Spleen (tissue), 11 donors: ENCODE data around the gene TM4SF20. TPM values are rescaled to one million over a fixed set of nuclear protein-coding genes. Genes with fewer than 3 reads are reported as not detected.
A peak's percentile ranks its signal among the peaks of the same experiment; 100 is the strongest.

Experiments
- DNase-seq: peaks from one replicate; pipeline ENCODE4 v3.0.0-alpha.2; 2020
- H3K27ac ChIP-seq, 8 donors: fragments of 200-600 bp; sonication (generic) in 7 of 8; 1 replicate in 4 of 8; 2 replicates in 4 of 8; pipeline versions ENCODE4 v1.5.0 to v1.8.0; 2016 to 2021; ENCODE audit warnings: inconsistent platforms in 4 of 8, mild to moderate bottlenecking in 4 of 8, moderate library complexity in 1 of 8
- H3K27me3 ChIP-seq, 7 donors: fragments of 200-600 bp; sonication (generic) in 6 of 7; replicated peaks in 1 of 7; 1 replicate in 4 of 7; 2 replicates in 3 of 7; pipeline versions ENCODE4 v1.5.0 to v1.8.0; 2016 to 2021; ENCODE audit warnings: inconsistent platforms in 3 of 7, mild to moderate bottlenecking in 1 of 7
- H3K36me3 ChIP-seq, 6 donors: fragments of 200-600 bp; sonication (generic) in 5 of 6; 1 replicate in 4 of 6; 2 replicates in 2 of 6; pipeline versions ENCODE4 v1.5.0 to v1.8.0; 2016 to 2021; ENCODE audit warnings: inconsistent platforms in 2 of 6
- H3K4me1 ChIP-seq, 6 donors: fragments of 200-600 bp; sonication (generic) in 5 of 6; 1 replicate in 3 of 6; 2 replicates in 3 of 6; pipeline versions ENCODE4 v1.5.0 to v1.8.0; 2016 to 2021; ENCODE audit warnings: inconsistent platforms in 3 of 6
- H3K4me3 ChIP-seq, 8 donors: fragments of 200-600 bp; sonication (generic) in 7 of 8; 1 replicate in 4 of 8; 2 replicates in 4 of 8; pipeline versions ENCODE4 v1.5.0 to v1.8.0; 2016 to 2021; ENCODE audit warnings: inconsistent platforms in 4 of 8, mild to moderate bottlenecking in 4 of 8, moderate library complexity in 2 of 8
- H3K9me3 ChIP-seq, 8 donors: fragments of 200-600 bp; sonication (generic) in 7 of 8; 1 replicate in 4 of 8; 2 replicates in 4 of 8; pipeline versions ENCODE4 v1.5.0 to v1.8.0; 2016 to 2021; ENCODE audit warnings: inconsistent platforms in 4 of 8
- CTCF ChIP-seq, 11 experiments: fragments of 200-600 bp in 7 of 11; fragments of 450-650 bp in 4 of 11; sonication (generic) in 4 of 11; IDR thresholded peaks in 8 of 11; conservative IDR thresholded peaks in 3 of 11; 1 replicate in 7 of 11; 2 replicates in 4 of 11; pipeline versions ENCODE4 v1.4.0 to v1.8.0; 2016 to 2021; ENCODE audit warnings: antibody characterized with exemption in 11 of 11, inconsistent platforms in 4 of 11, mild to moderate bottlenecking in 1 of 11
- POLR2A ChIP-seq, 3 donors: fragments of 450-650 bp; IDR thresholded peaks; one replicate each; pipeline ENCODE4 v1.5.1; 2017; ENCODE audit warnings: antibody characterized with exemption in 3 of 3, mild to moderate bottlenecking in 1 of 3
- POLR2AphosphoS5 ChIP-seq, 3 donors: sonication (generic); formaldehyde crosslinking; IDR thresholded peaks; one replicate each; pipeline ENCODE4 v1.5.1; 2017; ENCODE audit warnings: antibody characterized with exemption in 3 of 3
- WGBS, 5 donors: extraction: QIAGEN DNeasy Blood & Tissue Kit in 3 of 5; methylation state at CpG; one replicate each; pipeline versions ENCODE4 v1.1.5 to v1.1.7; 2013 to 2018; 5-methylcytosine and 5-hydroxymethylcytosine counted together
- intact Hi-C: fragments of 100-400 bp; cut with DNase I; formaldehyde crosslinking; loops from one replicate; pipeline ENCODE4 v1.15.0; 2023; ENCODE audit warnings: low total_unique reads
- polyA plus RNA-seq, 3 donors: library from polyadenylated mRNA; stranded (reverse); fragments of 200-250 nt; gene quantifications; one replicate each; pipeline ENCODE4 v1.2.1, GENCODE V29; 2013
- total RNA-seq, 7 donors: library from RNA; depleted of rRNA in 3 of 7; stranded (reverse); fragments of >200 nt in 3 of 7; fragmentation: NEBNext Ultra II Directional in 4 of 7; extraction: Animal tissue kit (Norgen Biotek cat#: 25700) in 4 of 7; gene quantifications; one replicate each; pipeline versions ENCODE4 v1.1.0 to v1.2.1, GENCODE V29; 2016 to 2021
- donor health status: healthy with polysubstance abuse.
- donor health status: DM: no; HTN: no; CAD: no; lungs with moderate emphysema.
- donor health status: DM: no; HTN: no; CAD: no.
- donor health status: Bipolar disorder and iron deficiency.
- donor health status: healthy.
- donor health status: DM: no; HTN: no; CAD: no.
- donor health status: DM: yes; HTN: yes; CAD: no.

Gene TM4SF20
- total and polyA plus RNA-seq, 10 donors, result not detected

DNA sequence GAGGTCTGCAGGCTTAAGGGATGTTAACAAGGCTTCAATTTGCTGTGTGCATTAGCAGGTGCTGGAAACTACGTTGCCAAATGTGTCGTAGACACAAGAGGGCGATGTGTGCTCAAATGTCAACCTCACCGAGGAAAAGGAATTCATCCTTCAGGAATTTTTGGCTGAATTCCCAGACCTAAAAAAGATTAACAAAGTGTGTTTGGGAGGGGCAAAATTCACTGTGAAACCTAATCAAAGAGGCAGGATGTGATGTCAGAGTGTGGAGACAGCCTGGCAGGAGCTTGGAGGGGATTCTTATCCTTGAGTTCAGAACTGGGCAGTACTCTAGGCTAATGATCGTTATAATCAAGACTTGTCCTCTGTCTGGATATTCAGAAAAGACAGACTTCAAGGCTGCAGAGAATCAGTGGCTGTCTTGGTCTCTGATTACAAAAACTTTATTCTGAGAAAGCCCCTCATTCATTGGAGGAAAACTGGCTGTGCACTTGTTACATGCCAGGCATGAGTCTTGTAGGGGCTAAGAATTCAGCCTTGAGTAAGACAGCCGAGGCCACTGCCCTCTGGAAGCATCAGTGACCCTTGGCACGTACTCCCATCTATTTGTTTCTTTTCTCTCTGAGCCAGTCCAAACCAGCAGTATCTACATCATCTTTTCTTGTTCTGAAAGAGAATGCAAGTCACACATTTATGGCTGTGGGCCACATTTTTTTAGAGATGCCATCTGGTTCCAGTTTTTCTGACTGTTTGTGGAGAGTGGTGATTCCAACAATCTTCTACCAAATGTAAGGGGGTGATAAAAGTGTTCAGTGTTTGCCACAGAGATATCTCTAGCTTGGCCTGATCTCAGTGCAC lies 27.3 kb upstream of the TM4SF20 start:
- WGBS, 5 donors, result 7 to 14% (median 8%) methylated on average over 7 of the region's 7 CpGs
- intact Hi-C loops, result loop anchor here (5.0 kb wide), 1 partner anchor 361 kb away; no protein-coding TSS in a partner anchor
- Histone ChIP-seq H3K9me3 (no peaks in the 10 kb centered on the region), H3K27me3 (no peaks in the 10 kb centered on the region), H3K27ac (peak overlapping the region; percentile 23 to 82 (median 69)), H3K4me3 (no peak overlapping the region), H3K36me3 (no peaks in the 10 kb centered on the region), H3K4me1 (peaks cover 10 to 54% (median 31%) of the 10 kb centered on the region in 6 donors)
- no peak for DNase-seq
- TF ChIP-seq POLR2AphosphoS5 (IDR thresholded peaks at IDR 0.05), result peak in 1 of 3 donors; percentile 56
- TF ChIP-seq CTCF (IDR thresholded peaks at IDR 0.05 in 8 of 11, conservative IDR thresholded peaks at IDR 0.05 in 3 of 11), result peak in 10 of 11 experiments; percentile 22 to 71 (median 58)
- TF ChIP-seq POLR2A (IDR thresholded peaks at IDR 0.05), result no peak

DNA sequence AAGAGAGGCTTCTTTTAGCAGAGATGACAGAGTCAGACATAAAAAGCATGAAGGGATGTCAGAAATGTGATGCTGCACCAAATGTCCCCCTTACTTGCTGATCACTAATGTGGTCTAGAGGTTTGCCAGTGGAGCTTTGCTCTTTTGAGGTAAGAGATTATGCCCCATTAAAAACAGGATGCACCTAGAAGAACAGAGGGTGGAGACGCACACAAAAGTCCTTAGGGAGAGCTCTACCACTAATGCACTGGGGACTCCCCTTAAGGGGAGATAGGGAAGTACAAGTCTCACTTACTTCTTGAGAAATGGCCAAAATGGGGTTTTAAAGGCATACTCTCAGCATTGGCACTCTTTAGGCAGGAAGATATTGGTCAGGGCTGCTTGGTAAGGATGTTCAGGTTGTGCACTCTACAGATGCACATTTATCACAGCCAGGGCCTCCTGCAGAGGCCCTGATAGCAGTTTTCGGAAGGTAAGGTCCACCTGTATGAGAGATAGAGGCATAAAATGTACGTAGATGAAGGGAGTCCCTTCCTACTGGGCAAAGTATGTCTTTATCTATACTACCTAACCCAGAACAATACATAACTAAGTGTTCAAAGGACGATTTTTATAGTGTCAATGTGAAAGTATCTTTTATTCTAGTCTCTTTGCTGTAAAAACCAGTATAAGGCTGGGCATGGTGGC lies 25.6 kb upstream of the TM4SF20 start:
- peaks cover 10 to 40% (median 24%) of the 10 kb centered on the region in 6 donors for H3K4me1 ChIP-seq
- intact Hi-C loops, result loop anchor here (5.0 kb wide), 1 partner anchor 363 kb away; no protein-coding TSS in a partner anchor
- H3K4me3 ChIP-seq, result no peak overlapping the region
- DNase-seq, result no peak
- H3K27me3 ChIP-seq, result no peaks in the 10 kb centered on the region
- H3K9me3 ChIP-seq, result no peaks in the 10 kb centered on the region
- H3K36me3 ChIP-seq, result no peaks in the 10 kb centered on the region
- TF ChIP-seq CTCF (IDR thresholded peaks at IDR 0.05 in 8 of 11, conservative IDR thresholded peaks at IDR 0.05 in 3 of 11) (peak in 2 of 11 experiments; percentile 10 to 28), POLR2A (IDR thresholded peaks at IDR 0.05) (no peak)
- 73 to 81% (median 78%) methylated on average over 4 of the region's 4 CpGs for WGBS, 5 donors
- peak overlapping the region in 3 of 8 donors; percentile 22 to 82 (median 49) for H3K27ac ChIP-seq

- no peak for DNase-seq
- no peak for TF ChIP-seq POLR2AphosphoS5 (IDR thresholded peaks at IDR 0.05)
- TF ChIP-seq CTCF (IDR thresholded peaks at IDR 0.05 in 8 of 11, conservative IDR thresholded peaks at IDR 0.05 in 3 of 11), result no peak
- no peak for TF ChIP-seq POLR2A (IDR thresholded peaks at IDR 0.05)
Measured at GRCh38 chr2:227402959-227403358, 23.9 kb upstream of the TM4SF20 start.

DNA sequence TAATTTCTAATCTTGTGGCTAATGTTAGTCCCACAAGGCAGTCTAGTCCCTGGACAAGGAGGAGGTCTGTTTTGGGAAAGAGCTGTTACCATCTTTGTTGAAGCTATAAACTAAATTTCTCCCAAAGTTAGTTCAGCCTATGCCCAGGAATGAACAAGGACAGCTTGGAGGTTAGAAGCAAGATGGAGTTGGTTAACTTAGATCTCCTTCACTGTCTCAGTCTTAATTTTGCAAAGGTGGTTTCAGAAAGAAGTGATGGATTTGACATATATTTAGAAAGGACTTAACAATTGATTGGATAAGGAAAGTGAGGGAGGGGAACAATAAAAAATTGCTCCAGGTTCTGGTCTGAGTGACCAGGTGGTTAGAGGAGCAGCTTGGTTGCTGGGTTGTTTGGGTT lies 23.2 kb upstream of the TM4SF20 start:
- Histone ChIP-seq H3K4me1 (peaks cover 10 to 42% (median 24%) of the 10 kb centered on the region in 6 donors), H3K4me3 (no peak overlapping the region), H3K27me3 (no peaks in the 10 kb centered on the region), H3K9me3 (no peaks in the 10 kb centered on the region), H3K36me3 (no peaks in the 10 kb centered on the region), H3K27ac (no peak overlapping the region)
- TF ChIP-seq POLR2AphosphoS5 (IDR thresholded peaks at IDR 0.05) (no peak), POLR2A (IDR thresholded peaks at IDR 0.05) (no peak), CTCF (IDR thresholded peaks at IDR 0.05 in 8 of 11, conservative IDR thresholded peaks at IDR 0.05 in 3 of 11) (no peak)
- DNase-seq, result no peak
- intact Hi-C loops, result no loop called here

More at GRCh38 chr2:227402959-227403358, 23.9 kb upstream of the TM4SF20 start:
- intact Hi-C loops, result no loop called here
- H3K4me3 ChIP-seq, result no peak overlapping the region
- no peak overlapping the region for H3K27ac ChIP-seq
- peaks cover 10 to 42% (median 25%) of the 10 kb centered on the region in 6 donors for H3K4me1 ChIP-seq
- H3K36me3 ChIP-seq, result no peaks in the 10 kb centered on the region
- 56 to 62% (median 61%) methylated on average over 4 of the region's 4 CpGs for WGBS, 5 donors
- H3K27me3 ChIP-seq, result no peaks in the 10 kb centered on the region
- no peaks in the 10 kb centered on the region for H3K9me3 ChIP-seq
